Measurements from ENCODE around the gene TMEM40. TPM values are rescaled to one million over a fixed set of nuclear protein-coding genes. Genes with fewer than 3 reads are reported as not detected.
"Not testable (repeated sequence)": the region's sequence is repeated elsewhere in the genome, so short reads cannot be mapped to it uniquely, and the experiment has no call there.

Gene TMEM40
- total RNA-seq, 1 donor, result not detected

DNA sequence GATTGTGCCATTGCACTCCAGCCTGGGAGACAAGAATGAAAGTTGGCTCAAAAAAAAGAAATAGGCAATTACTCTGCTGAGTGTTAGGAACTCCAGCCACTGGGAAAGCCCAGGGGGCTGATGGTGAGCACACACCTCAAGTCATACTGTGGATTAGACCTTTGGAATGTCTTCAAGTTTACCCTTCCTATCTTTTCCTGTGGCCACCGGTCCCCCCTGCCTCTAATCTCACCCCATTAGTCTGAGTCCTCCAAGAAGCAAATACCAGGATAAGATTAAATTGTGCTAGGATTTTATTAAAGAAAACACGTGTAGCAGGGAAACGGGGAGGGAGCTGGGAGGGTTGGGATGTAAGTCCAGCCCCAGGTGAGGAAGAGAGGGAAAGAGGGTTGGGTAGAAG, 31.6 kb downstream of the TMEM40 start:
- Histone ChIP-seq H3K4me2 (ENCODE audit: insufficient read depth, low read length) (no peak overlapping the region), H3K9me3 (ENCODE audit: low read depth, low read length) (peaks cover 3% of the 10 kb centered on the region), H3K27me3 (ENCODE audit: insufficient read depth, low read length) (no peaks in the 10 kb centered on the region), H2AFZ (ENCODE audit: low read length) (no peak overlapping the region), H3K4me3 (ENCODE audit: insufficient read depth, low read length) (no peak overlapping the region), H3K27ac (ENCODE audit: low read depth, low read length) (no peak overlapping the region), H3K79me2 (ENCODE audit: insufficient read depth, low read length) (no peaks in the 10 kb centered on the region), H4K20me1 (ENCODE audit: insufficient read depth, low read length) (no peaks in the 10 kb centered on the region), H3K4me1 (ENCODE audit: insufficient read depth, low read length) (no peaks in the 10 kb centered on the region), H3K36me3 (ENCODE audit: insufficient read depth, low read length) (no peaks in the 10 kb centered on the region)
- TF ChIP-seq, protein P1, sequence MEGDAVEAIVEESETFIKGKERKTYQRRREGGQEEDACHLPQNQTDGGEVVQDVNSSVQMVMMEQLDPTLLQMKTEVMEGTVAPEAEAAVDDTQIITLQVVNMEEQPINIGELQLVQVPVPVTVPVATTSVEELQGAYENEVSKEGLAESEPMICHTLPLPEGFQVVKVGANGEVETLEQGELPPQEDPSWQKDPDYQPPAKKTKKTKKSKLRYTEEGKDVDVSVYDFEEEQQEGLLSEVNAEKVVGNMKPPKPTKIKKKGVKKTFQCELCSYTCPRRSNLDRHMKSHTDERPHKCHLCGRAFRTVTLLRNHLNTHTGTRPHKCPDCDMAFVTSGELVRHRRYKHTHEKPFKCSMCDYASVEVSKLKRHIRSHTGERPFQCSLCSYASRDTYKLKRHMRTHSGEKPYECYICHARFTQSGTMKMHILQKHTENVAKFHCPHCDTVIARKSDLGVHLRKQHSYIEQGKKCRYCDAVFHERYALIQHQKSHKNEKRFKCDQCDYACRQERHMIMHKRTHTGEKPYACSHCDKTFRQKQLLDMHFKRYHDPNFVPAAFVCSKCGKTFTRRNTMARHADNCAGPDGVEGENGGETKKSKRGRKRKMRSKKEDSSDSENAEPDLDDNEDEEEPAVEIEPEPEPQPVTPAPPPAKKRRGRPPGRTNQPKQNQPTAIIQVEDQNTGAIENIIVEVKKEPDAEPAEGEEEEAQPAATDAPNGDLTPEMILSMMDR (IDR thresholded peaks at IDR 0.05; ENCODE audit: extremely low read depth, low read depth, low read length), result no peak
- no peak for DNase-seq (ENCODE audit: insufficient read length, low spot score, missing footprints)

DNA sequence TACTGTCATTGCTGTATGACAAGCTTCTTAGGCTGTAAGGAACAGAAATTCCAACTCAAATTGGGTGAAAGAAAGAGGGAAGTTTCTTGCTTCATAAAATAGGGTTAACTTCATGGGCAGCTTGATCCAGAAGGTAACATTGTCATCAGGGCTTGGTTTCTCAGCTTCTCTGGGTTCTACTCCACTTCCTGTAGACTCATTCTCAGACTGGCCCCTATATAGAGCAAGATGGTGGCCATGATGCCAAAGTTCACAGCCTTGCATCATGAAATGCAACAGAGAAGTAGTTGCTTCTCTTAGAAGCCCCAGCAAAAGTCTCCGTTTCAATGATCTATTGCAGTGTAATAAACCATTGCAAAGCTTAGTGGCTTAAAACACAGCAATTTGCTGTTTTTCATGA, 33.6 kb downstream of the TMEM40 start:
- no peak for DNase-seq (ENCODE audit: insufficient read length, low spot score, missing footprints)
- H4K20me1 ChIP-seq (ENCODE audit: insufficient read depth, low read length), result no peaks in the 10 kb centered on the region
- no peaks in the 10 kb centered on the region for H3K36me3 ChIP-seq (ENCODE audit: insufficient read depth, low read length)
- H2AFZ ChIP-seq (ENCODE audit: low read length), result no peak overlapping the region
- TF ChIP-seq, protein P1 (IDR thresholded peaks at IDR 0.05; ENCODE audit: extremely low read depth, low read depth, low read length), result no peak
- peaks cover 3% of the 10 kb centered on the region for H3K9me3 ChIP-seq (ENCODE audit: low read depth, low read length)
- H3K27me3 ChIP-seq (ENCODE audit: insufficient read depth, low read length), result no peaks in the 10 kb centered on the region
- no peaks in the 10 kb centered on the region for H3K4me1 ChIP-seq (ENCODE audit: insufficient read depth, low read length)
- no peak overlapping the region for H3K27ac ChIP-seq (ENCODE audit: low read depth, low read length)
- no peaks in the 10 kb centered on the region for H3K79me2 ChIP-seq (ENCODE audit: insufficient read depth, low read length)
- H3K4me2 ChIP-seq (ENCODE audit: insufficient read depth, low read length), result no peak overlapping the region
- H3K4me3 ChIP-seq (ENCODE audit: insufficient read depth, low read length), result no peak overlapping the region

DNA sequence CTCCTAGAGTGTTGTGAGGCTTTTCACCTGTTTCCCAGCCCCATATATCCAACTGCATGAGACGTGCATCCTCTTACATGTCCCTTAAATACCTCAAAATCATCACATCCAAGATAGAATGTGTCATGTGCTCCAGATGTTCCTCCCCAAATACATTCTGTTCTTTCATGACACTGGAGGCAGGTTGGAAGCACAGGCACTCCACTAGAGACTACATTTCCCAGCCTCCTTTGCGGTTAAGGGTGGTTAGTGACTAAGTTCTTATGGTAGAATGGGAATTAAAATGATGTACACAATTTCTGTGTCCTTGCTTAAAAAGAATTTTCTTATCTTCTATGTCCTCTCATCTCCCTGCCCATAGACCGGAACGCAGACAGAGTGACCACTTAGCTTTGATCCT, 34.3 kb downstream of the TMEM40 start:
- H3K4me2 ChIP-seq (ENCODE audit: insufficient read depth, low read length), result no peak overlapping the region
- H2AFZ ChIP-seq (ENCODE audit: low read length), result no peak overlapping the region
- H3K9me3 ChIP-seq (ENCODE audit: low read depth, low read length), result peaks cover 3% of the 10 kb centered on the region
- no peaks in the 10 kb centered on the region for H3K4me1 ChIP-seq (ENCODE audit: insufficient read depth, low read length)
- no peaks in the 10 kb centered on the region for H3K27me3 ChIP-seq (ENCODE audit: insufficient read depth, low read length)
- H3K27ac ChIP-seq (ENCODE audit: low read depth, low read length), result no peak overlapping the region
- TF ChIP-seq, protein P1 (IDR thresholded peaks at IDR 0.05; ENCODE audit: extremely low read depth, low read depth, low read length), result no peak
- H3K36me3 ChIP-seq (ENCODE audit: insufficient read depth, low read length), result no peaks in the 10 kb centered on the region
- no peaks in the 10 kb centered on the region for H3K79me2 ChIP-seq (ENCODE audit: insufficient read depth, low read length)
- no peak for DNase-seq (ENCODE audit: insufficient read length, low spot score, missing footprints)
- H4K20me1 ChIP-seq (ENCODE audit: insufficient read depth, low read length), result no peaks in the 10 kb centered on the region
- H3K4me3 ChIP-seq (ENCODE audit: insufficient read depth, low read length), result no peak overlapping the region

DNA sequence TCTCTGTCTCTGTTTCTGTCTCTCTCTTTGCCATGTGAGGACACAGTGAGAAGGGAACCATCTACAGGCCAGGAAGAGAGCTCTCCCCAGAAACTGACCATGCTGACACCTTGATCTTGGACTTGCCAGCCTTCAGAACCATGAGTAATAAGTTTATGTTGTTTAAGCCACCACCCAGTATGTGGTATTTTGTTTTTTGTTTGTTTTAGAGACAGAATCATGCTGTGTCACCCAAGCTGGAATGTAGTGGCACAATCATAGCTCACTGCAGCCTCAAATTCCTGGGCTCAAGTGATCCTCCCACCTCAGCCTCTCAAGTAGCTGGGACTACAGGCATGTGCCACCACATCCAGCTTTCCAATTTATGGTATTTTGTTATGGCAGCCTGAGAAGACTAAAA, 35.7 kb downstream of the TMEM40 start:
- H3K27ac ChIP-seq (ENCODE audit: low read depth, low read length), result not testable (repeated sequence)

More for the DNA sequence above, 35.7 kb downstream of the TMEM40 start:
- H3K4me2 ChIP-seq (ENCODE audit: insufficient read depth, low read length); H3K36me3 ChIP-seq (ENCODE audit: insufficient read depth, low read length); H3K79me2 ChIP-seq (ENCODE audit: insufficient read depth, low read length); H3K9me3 ChIP-seq (ENCODE audit: low read depth, low read length); H4K20me1 ChIP-seq (ENCODE audit: insufficient read depth, low read length); H2AFZ ChIP-seq (ENCODE audit: low read length); H3K4me3 ChIP-seq (ENCODE audit: insufficient read depth, low read length); DNase-seq (ENCODE audit: insufficient read length, low spot score, missing footprints); H3K27me3 ChIP-seq (ENCODE audit: insufficient read depth, low read length); H3K4me1 ChIP-seq (ENCODE audit: insufficient read depth, low read length): not testable (repeated sequence)

All from osteoblast (primary cell).